ENCODE data around the gene FNDC3A.

DNA sequence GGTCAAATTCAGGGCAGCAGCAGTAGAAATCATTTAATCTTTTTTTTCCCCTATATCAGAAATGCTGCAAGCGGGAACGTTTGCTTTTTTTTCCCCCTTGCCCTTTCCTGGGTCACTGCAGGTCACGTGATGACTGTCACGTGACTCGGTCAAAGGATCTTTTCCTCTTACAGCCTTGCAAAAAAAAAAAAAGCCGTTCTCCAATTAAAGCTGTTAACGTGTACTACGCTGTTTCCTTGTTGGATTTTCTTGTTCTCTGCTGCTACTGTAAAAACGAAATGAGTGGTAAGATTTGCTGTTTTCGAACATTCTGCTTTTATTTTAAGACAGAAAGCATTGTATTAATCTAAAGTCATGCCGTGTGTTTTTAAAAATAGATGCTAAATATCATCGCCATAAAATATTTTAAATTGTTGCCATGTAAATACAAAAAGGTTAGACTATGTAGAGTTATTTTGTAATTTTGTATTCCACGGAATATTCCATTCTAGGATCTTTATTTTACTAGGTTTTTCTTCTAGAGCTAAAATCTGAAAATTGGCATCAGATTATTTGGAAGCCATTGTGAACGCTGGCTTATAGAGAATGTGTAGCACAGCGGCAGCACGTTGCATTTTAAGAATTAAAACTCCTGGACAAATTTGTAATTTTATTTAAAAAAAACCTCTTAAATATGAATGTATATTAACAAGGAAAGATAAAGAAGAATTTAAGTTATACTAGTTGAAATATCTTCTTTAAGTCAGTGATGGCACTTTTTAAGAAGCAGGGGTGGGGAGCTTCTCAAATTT is 134.6 kb downstream of the FNDC3A start:
- no peak; the same call in 1 of the 2 replicates for TF ChIP-seq CREB1 (IDR thresholded peaks at IDR 0.05; ENCODE audit: low read depth)
- peak; percentile 23; the same call in 1 of the 2 replicates for TF ChIP-seq NFIC (IDR thresholded peaks at IDR 0.05)
- TF ChIP-seq, protein P1, sequence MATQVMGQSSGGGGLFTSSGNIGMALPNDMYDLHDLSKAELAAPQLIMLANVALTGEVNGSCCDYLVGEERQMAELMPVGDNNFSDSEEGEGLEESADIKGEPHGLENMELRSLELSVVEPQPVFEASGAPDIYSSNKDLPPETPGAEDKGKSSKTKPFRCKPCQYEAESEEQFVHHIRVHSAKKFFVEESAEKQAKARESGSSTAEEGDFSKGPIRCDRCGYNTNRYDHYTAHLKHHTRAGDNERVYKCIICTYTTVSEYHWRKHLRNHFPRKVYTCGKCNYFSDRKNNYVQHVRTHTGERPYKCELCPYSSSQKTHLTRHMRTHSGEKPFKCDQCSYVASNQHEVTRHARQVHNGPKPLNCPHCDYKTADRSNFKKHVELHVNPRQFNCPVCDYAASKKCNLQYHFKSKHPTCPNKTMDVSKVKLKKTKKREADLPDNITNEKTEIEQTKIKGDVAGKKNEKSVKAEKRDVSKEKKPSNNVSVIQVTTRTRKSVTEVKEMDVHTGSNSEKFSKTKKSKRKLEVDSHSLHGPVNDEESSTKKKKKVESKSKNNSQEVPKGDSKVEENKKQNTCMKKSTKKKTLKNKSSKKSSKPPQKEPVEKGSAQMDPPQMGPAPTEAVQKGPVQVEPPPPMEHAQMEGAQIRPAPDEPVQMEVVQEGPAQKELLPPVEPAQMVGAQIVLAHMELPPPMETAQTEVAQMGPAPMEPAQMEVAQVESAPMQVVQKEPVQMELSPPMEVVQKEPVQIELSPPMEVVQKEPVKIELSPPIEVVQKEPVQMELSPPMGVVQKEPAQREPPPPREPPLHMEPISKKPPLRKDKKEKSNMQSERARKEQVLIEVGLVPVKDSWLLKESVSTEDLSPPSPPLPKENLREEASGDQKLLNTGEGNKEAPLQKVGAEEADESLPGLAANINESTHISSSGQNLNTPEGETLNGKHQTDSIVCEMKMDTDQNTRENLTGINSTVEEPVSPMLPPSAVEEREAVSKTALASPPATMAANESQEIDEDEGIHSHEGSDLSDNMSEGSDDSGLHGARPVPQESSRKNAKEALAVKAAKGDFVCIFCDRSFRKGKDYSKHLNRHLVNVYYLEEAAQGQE (IDR thresholded peaks at IDR 0.05; ENCODE audit: low read depth): no peak
- peak; percentile 35; the same call in 1 of the 2 replicates for TF ChIP-seq EP300 (IDR thresholded peaks at IDR 0.05; ENCODE audit: borderline replicate concordance)
- TF ChIP-seq TAF1 (IDR thresholded peaks at IDR 0.05; ENCODE audit: low read depth): peak; percentile 46; the same call in 1 of the 2 replicates
- TF ChIP-seq ZBTB7A (IDR thresholded peaks at IDR 0.05; ENCODE audit: low read depth): no peak
- no peak for TF ChIP-seq TCF12 (IDR thresholded peaks at IDR 0.05; ENCODE audit: low read depth)
- no peak; the same call in 1 of the 2 replicates for TF ChIP-seq YY1 (IDR thresholded peaks at IDR 0.05; ENCODE audit: low read depth)
- TF ChIP-seq RAD21 (IDR thresholded peaks at IDR 0.05; ENCODE audit: low read depth): no peak
